GM23338 (cell line): ENCODE measurements around the gene TBL3.

Experiments used
- CREB1 ChIP-seq: fragments of 250-450 bp; sonication (Bioruptor Pico); IDR thresholded peaks from 2 replicates; pipeline ENCODE4 v1.5.0; 2020; ENCODE audit warnings: low read depth, mild to moderate bottlenecking, moderate library complexity
- EZH2 ChIP-seq: fragments of 200-600 bp; sonication (generic); IDR thresholded peaks from one replicate; pipeline ENCODE4 v1.8.0; 2017; ENCODE audit warnings: antibody characterized with exemption, mild to moderate bottlenecking, low read depth; ENCODE audit not compliant: unreplicated experiment
- EZH2phosphoT487 ChIP-seq: fragments of 200-600 bp; sonication (generic); IDR thresholded peaks from one replicate; pipeline ENCODE4 v1.8.1; 2018; ENCODE audit warnings: antibody characterized with exemption; ENCODE audit not compliant: unreplicated experiment
- JUNB ChIP-seq: IDR thresholded peaks from one replicate; pipeline ENCODE4 v1.6.1; 2016; ENCODE audit warnings: antibody characterized with exemption; ENCODE audit not compliant: unreplicated experiment
- NANOG ChIP-seq: IDR thresholded peaks from 2 replicates; pipeline ENCODE4 v1.6.1; 2016; ENCODE audit warnings: antibody characterized with exemption, borderline replicate concordance
- POLR2AphosphoS5 ChIP-seq: IDR thresholded peaks from 2 replicates; pipeline ENCODE4 v1.6.1; 2016; ENCODE audit warnings: antibody characterized with exemption, low read depth
- REST ChIP-seq: IDR thresholded peaks from one replicate; pipeline ENCODE4 v1.6.1; 2018; ENCODE audit warnings: antibody characterized with exemption; ENCODE audit not compliant: unreplicated experiment
- STAT1 ChIP-seq: IDR thresholded peaks from one replicate; pipeline ENCODE4 v1.6.1; 2016; ENCODE audit warnings: antibody characterized with exemption; ENCODE audit not compliant: unreplicated experiment
- ZNF114 ChIP-seq: fragments of 250-450 bp; sonication (Bioruptor Pico); IDR thresholded peaks from 2 replicates; pipeline ENCODE4 v1.5.0; 2020; ENCODE audit warnings: mild to moderate bottlenecking, moderate library complexity
- ZNF331 ChIP-seq: fragments of 250-450 bp; sonication (Bioruptor Pico); IDR thresholded peaks from 2 replicates; pipeline ENCODE4 v1.5.0; 2020; ENCODE audit warnings: low read depth, mild to moderate bottlenecking, moderate library complexity
- TF ChIP-seq, protein P1 (sequence below), 2 experiments: fragments of 200-600 bp in 1 of 2; sonication (generic) in 1 of 2; conservative IDR thresholded peaks; 2 replicates each; pipeline versions ENCODE4 v1.5.1 to v1.6.1; 2016 to 2017; ENCODE audit warnings: antibody characterized with exemption in 2 of 2, low read depth in 2 of 2, mild to moderate bottlenecking in 2 of 2, moderate library complexity in 1 of 2
- TF ChIP-seq, protein P2 (sequence below): IDR thresholded peaks from 2 replicates; pipeline ENCODE4 v1.6.1; 2016; ENCODE audit warnings: antibody characterized with exemption

DNA sequence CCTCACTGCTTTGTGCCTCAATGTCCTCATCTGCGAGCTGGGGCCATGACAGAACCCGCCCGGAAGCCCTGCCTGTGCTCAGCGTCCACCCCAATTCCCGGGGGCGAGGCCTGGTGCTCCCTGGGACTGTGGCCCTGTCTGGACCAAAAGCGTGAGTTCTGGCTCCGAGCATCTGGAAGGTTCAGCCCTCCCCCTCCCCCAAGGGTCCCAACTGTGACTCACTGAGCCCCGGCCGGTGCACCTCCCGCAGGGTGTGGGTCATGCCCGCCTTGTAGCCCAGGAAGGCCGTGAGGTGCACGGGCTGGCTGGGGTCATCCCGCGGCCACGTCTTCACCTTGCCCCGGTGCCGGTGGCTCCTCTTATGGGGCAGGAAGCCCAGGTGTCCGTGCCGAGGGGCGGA is 18.1 kb upstream of the TBL3 start:
- TF ChIP-seq, protein P1, sequence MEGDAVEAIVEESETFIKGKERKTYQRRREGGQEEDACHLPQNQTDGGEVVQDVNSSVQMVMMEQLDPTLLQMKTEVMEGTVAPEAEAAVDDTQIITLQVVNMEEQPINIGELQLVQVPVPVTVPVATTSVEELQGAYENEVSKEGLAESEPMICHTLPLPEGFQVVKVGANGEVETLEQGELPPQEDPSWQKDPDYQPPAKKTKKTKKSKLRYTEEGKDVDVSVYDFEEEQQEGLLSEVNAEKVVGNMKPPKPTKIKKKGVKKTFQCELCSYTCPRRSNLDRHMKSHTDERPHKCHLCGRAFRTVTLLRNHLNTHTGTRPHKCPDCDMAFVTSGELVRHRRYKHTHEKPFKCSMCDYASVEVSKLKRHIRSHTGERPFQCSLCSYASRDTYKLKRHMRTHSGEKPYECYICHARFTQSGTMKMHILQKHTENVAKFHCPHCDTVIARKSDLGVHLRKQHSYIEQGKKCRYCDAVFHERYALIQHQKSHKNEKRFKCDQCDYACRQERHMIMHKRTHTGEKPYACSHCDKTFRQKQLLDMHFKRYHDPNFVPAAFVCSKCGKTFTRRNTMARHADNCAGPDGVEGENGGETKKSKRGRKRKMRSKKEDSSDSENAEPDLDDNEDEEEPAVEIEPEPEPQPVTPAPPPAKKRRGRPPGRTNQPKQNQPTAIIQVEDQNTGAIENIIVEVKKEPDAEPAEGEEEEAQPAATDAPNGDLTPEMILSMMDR (conservative IDR thresholded peaks at IDR 0.05; ENCODE audit: low read depth in 2 of 2), result no peak
- TF ChIP-seq, protein P2, sequence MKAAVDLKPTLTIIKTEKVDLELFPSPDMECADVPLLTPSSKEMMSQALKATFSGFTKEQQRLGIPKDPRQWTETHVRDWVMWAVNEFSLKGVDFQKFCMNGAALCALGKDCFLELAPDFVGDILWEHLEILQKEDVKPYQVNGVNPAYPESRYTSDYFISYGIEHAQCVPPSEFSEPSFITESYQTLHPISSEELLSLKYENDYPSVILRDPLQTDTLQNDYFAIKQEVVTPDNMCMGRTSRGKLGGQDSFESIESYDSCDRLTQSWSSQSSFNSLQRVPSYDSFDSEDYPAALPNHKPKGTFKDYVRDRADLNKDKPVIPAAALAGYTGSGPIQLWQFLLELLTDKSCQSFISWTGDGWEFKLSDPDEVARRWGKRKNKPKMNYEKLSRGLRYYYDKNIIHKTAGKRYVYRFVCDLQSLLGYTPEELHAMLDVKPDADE, result no peak
- TF ChIP-seq EZH2 (no peak), POLR2AphosphoS5 (no peak), REST (no peak), NANOG (no peak), EZH2phosphoT487 (no peak), ZNF331 (CRISPR knock-in tag) (no peak), CREB1 (CRISPR knock-in tag) (no peak), ZNF114 (CRISPR knock-in tag) (no peak), STAT1 (no peak), JUNB (no peak)
